H1 (cell line): Measurements from ENCODE around the gene SLC6A6. TPM values are rescaled to one million over a fixed set of nuclear protein-coding genes. Genes with fewer than 3 reads are reported as not detected.

Experiments used
- CTCF ChIA-PET: fragments of 300-600 bp; sonication (Branson Sonifier 250); formaldehyde crosslinking; loops from one replicate; lab custom pipeline; 2021; ENCODE audit not compliant: partially characterized antibody; lab: Charles Lee
- POLR2A ChIA-PET: fragments of 300-600 bp; sonication (Branson Sonifier 250); formaldehyde crosslinking; loops from one replicate; lab custom pipeline; 2021; ENCODE audit warnings: inconsistent platforms; ENCODE audit not compliant: partially characterized antibody; lab: Charles Lee
- DNase-seq, 2 experiments: peaks; one replicate each; pipeline versions ENCODE4 v3.0.0 to v3.0.0-alpha.2; 2010 to 2022; ENCODE audit warnings: low spot score in 2 of 2, low read depth in 1 of 2, mixed read lengths in 1 of 2
- FAIRE-seq: peaks from 2 replicates; lab custom pipeline; 2011; peaks lifted over from hg19 to GRCh38; lab: Jason Lieb, UNC
- H2AFZ ChIP-seq: 2 replicates; pipeline ENCODE4 v1.8.1; 2012; ENCODE audit warnings: low read length, inconsistent platforms
- H2AK5ac ChIP-seq: 2 replicates; pipeline ENCODE4 v1.6.1; 2013; ENCODE audit warnings: low read depth, low read length
- H2BK120ac ChIP-seq: replicated peaks from 2 replicates; pipeline ENCODE3; 2013; ENCODE audit warnings: low read depth, low read length, inconsistent platforms
- H2BK12ac ChIP-seq: 2 replicates; pipeline ENCODE4 v1.6.1; 2013; ENCODE audit warnings: low read depth, low read length
- H2BK15ac ChIP-seq: 2 replicates; pipeline ENCODE4 v1.6.1; 2013; ENCODE audit warnings: low read length
- H2BK20ac ChIP-seq: 2 replicates; pipeline ENCODE4 v1.6.1; 2013; ENCODE audit warnings: low read length
- H2BK5ac ChIP-seq: 2 replicates; pipeline ENCODE4 v1.6.1; 2013; ENCODE audit warnings: low read depth, low read length
- H3K14ac ChIP-seq: 2 replicates; pipeline ENCODE4 v1.6.1; 2013; ENCODE audit warnings: inconsistent platforms; ENCODE audit not compliant: insufficient read length
- H3K18ac ChIP-seq: 2 replicates; pipeline ENCODE4 v1.6.1; 2013; ENCODE audit warnings: low read length; ENCODE audit errors: extremely low read depth
- H3K23ac ChIP-seq: 2 replicates; pipeline ENCODE4 v1.6.1; 2013; ENCODE audit warnings: inconsistent platforms; ENCODE audit not compliant: insufficient read length
- H3K23me2 ChIP-seq: 2 replicates; pipeline ENCODE4 v1.6.1; 2013; ENCODE audit warnings: low read depth, low read length
- H3K27ac ChIP-seq: 2 replicates; pipeline ENCODE4 v1.6.1; 2011; ENCODE audit warnings: low read depth, low read length, inconsistent platforms
- H3K27me3 ChIP-seq, 4 experiments: replicated peaks in 1 of 4; 1 replicate in 1 of 4; 2 replicates in 3 of 4; pipeline versions ENCODE4 v1.6.1 to v1.8.1; 2011 to 2013; ENCODE audit warnings: low read length in 3 of 4, mild to moderate bottlenecking in 3 of 4, inconsistent platforms in 2 of 4, mixed read lengths in 2 of 4, moderate library complexity in 1 of 4; ENCODE audit not compliant: control insufficient read depth in 3 of 4, insufficient read depth in 3 of 4; ENCODE audit errors: extremely low read depth in 1 of 4
- H3K36me3 ChIP-seq, 4 experiments: 2 replicates each; pipeline versions ENCODE4 v1.6.1 to v1.8.1; 2011 to 2013; ENCODE audit warnings: mild to moderate bottlenecking in 4 of 4, low read length in 3 of 4, moderate library complexity in 2 of 4, control low read depth in 1 of 4, inconsistent platforms in 1 of 4; ENCODE audit not compliant: insufficient read depth in 4 of 4, control insufficient read depth in 2 of 4
- H3K4ac ChIP-seq: replicated peaks from 2 replicates; pipeline ENCODE3; 2013; ENCODE audit warnings: low read length, low read depth, mixed read lengths, inconsistent platforms; ENCODE audit not compliant: insufficient read length
- H3K4me1 ChIP-seq, 4 experiments: replicated peaks in 1 of 4; 1 replicate in 1 of 4; 2 replicates in 3 of 4; pipeline versions ENCODE4 v1.6.1 to v1.8.1; 2011 to 2013; ENCODE audit warnings: low read length in 3 of 4, inconsistent platforms in 2 of 4, mixed read lengths in 1 of 4; ENCODE audit not compliant: insufficient read depth in 4 of 4, control insufficient read depth in 3 of 4
- H3K4me2 ChIP-seq, 2 experiments: 2 replicates each; pipeline versions ENCODE4 v1.6.1 to v1.8.1; 2011 to 2013; ENCODE audit warnings: low read depth in 2 of 2, low read length in 2 of 2, control low read depth in 1 of 2, inconsistent platforms in 1 of 2, mild to moderate bottlenecking in 1 of 2; ENCODE audit not compliant: insufficient read depth in 1 of 2
- H3K4me3 ChIP-seq, 4 experiments: fragments of 200-600, 300-600 bp in 1 of 4; sonication (generic), shearing (Covaris generic), sonication (Bioruptor Twin) in 1 of 4; 2 replicates each; pipeline versions ENCODE4 v1.5.1 to v1.8.1; 2011 to 2016; ENCODE audit warnings: low read length in 4 of 4, low read depth in 3 of 4, control low read depth in 2 of 4, inconsistent platforms in 2 of 4, mild to moderate bottlenecking in 2 of 4, mixed read lengths in 1 of 4, moderate library complexity in 1 of 4; ENCODE audit not compliant: insufficient read depth in 2 of 4; ENCODE audit errors: extremely low read depth in 1 of 4
- H3K56ac ChIP-seq: replicated peaks from 2 replicates; pipeline ENCODE3; 2013; ENCODE audit warnings: low read depth, mild to moderate bottlenecking, mixed read lengths, low read length, inconsistent platforms; ENCODE audit not compliant: insufficient read length
- H3K79me1 ChIP-seq: 2 replicates; pipeline ENCODE4 v1.6.1; 2013; ENCODE audit warnings: low read depth, low read length, control low read depth
- H3K79me2 ChIP-seq, 2 experiments: 2 replicates each; pipeline versions ENCODE4 v1.6.1 to v1.8.1; 2012 to 2013; ENCODE audit warnings: low read length in 2 of 2, mild to moderate bottlenecking in 2 of 2, inconsistent platforms in 1 of 2; ENCODE audit not compliant: insufficient read depth in 2 of 2, control insufficient read depth in 1 of 2
- H3K9ac ChIP-seq, 4 experiments: replicated peaks in 1 of 4; 1 replicate in 1 of 4; 2 replicates in 3 of 4; pipeline versions ENCODE4 v1.6.1 to v1.8.1; 2011 to 2013; ENCODE audit warnings: low read depth in 3 of 4, low read length in 3 of 4, control low read depth in 2 of 4, mild to moderate bottlenecking in 2 of 4, moderate library complexity in 2 of 4, inconsistent platforms in 1 of 4; ENCODE audit errors: extremely low read depth in 1 of 4
- H3K9me3 ChIP-seq, 2 experiments: 2 replicates each; pipeline versions ENCODE4 v1.6.1 to v1.8.1; 2012 to 2013; ENCODE audit warnings: mild to moderate bottlenecking in 2 of 2, moderate library complexity in 2 of 2, control low read depth in 1 of 2, inconsistent platforms in 1 of 2, low read depth in 1 of 2, low read length in 1 of 2, mixed read lengths in 1 of 2; ENCODE audit not compliant: insufficient read depth in 2 of 2
- H4K20me1 ChIP-seq, 2 experiments: replicated peaks in 1 of 2; 2 replicates each; pipeline versions ENCODE3 to v1.8.1; 2011 to 2013; ENCODE audit warnings: inconsistent platforms in 2 of 2, low read length in 2 of 2, mild to moderate bottlenecking in 1 of 2; ENCODE audit not compliant: insufficient read depth in 2 of 2, control insufficient read depth in 1 of 2
- H4K5ac ChIP-seq: 2 replicates; pipeline ENCODE4 v1.6.1; 2013; ENCODE audit warnings: low read length, low read depth, mixed read lengths, inconsistent platforms; ENCODE audit not compliant: insufficient read length
- H4K8ac ChIP-seq: 2 replicates; pipeline ENCODE4 v1.8.0; 2013; ENCODE audit warnings: mild to moderate bottlenecking, moderate library complexity, low read length, inconsistent platforms; ENCODE audit not compliant: insufficient read depth; ENCODE audit errors: extremely low read depth
- H4K91ac ChIP-seq: replicated peaks from 2 replicates; pipeline ENCODE3; 2013; ENCODE audit warnings: low read length, mixed read lengths, inconsistent platforms; ENCODE audit not compliant: insufficient read length
- CBX8 ChIP-seq: fragments of 300-800, 300-1000 bp; sonication (generic); IDR thresholded peaks from 2 replicates; pipeline ENCODE4 v1.7.1; 2016; ENCODE audit warnings: low read depth, low read length, borderline replicate concordance
- CTBP2 ChIP-seq: IDR thresholded peaks from 2 replicates; pipeline ENCODE4 v1.7.0; 2011; ENCODE audit warnings: borderline replicate concordance, mild to moderate bottlenecking, moderate library complexity, mixed read lengths, low read length; ENCODE audit not compliant: insufficient read depth, insufficient read length
- CTCF ChIP-seq, 3 experiments: IDR thresholded peaks; 1 replicate in 2 of 3; 2 replicates in 1 of 3; pipeline versions ENCODE4 v1.5.1 to v1.6.1; 2011; ENCODE audit warnings: low read length in 3 of 3, mild to moderate bottlenecking in 3 of 3, inconsistent platforms in 2 of 3, low read depth in 1 of 3, moderate library complexity in 1 of 3; ENCODE audit not compliant: insufficient read depth in 1 of 3; ENCODE audit errors: control extremely low read depth in 1 of 3
- EP300 ChIP-seq, 2 experiments: IDR thresholded peaks; 1 replicate in 1 of 2; 2 replicates in 1 of 2; pipeline ENCODE4 v1.6.1; 2011 to 2012; ENCODE audit warnings: low read depth in 2 of 2, low read length in 2 of 2, mild to moderate bottlenecking in 2 of 2, borderline replicate concordance in 1 of 2, inconsistent platforms in 1 of 2, moderate library complexity in 1 of 2
- RBBP5 ChIP-seq: IDR thresholded peaks from 2 replicates; pipeline ENCODE4 v1.7.1; 2012; ENCODE audit warnings: low read depth, mild to moderate bottlenecking, inconsistent platforms, low read length, moderate library complexity, borderline replicate concordance
- SP4 ChIP-seq: IDR thresholded peaks from 2 replicates; pipeline ENCODE4 v1.6.1; 2012; ENCODE audit warnings: low read length, inconsistent platforms
- WGBS, 2 experiments: shearing (Covaris generic) in 1 of 2; methylation state at CpG; one replicate each; pipeline versions ENCODE4 v1.1.6 to v1.1.7; 2013 to 2015; ENCODE audit warnings: low lambda C conversion rate in 2 of 2, mixed read lengths in 2 of 2, inconsistent platforms in 1 of 2, low coverage in 1 of 2, missing lambda C conversion rate in 1 of 2; ENCODE audit not compliant: insufficient replicate concordance in 2 of 2, insufficient coverage in 1 of 2, insufficient read length in 1 of 2; ENCODE audit errors: extremely low coverage in 1 of 2, missing lambda C conversion rate in 1 of 2; 5-methylcytosine and 5-hydroxymethylcytosine counted together
- polyA plus RNA-seq, 7 experiments: library from polyadenylated mRNA; depleted of rRNA in 3 of 7; stranded (reverse) in 5 of 7; unstranded in 2 of 7; fragments of >200 nt in 5 of 7; fragments of 200-250 nt in 2 of 7; gene quantifications; 1 replicate in 5 of 7; 2 replicates in 1 of 7; 4 replicates in 1 of 7; pipeline versions ENCODE4 v1.2.1 to v1.2.3, GENCODE V29; 2011 to 2013; ENCODE audit warnings: missing spikeins in 2 of 7, mixed read lengths in 2 of 7
- total RNA-seq: library from RNA; stranded (reverse); fragmentation: NEBNext Ultra II Directional; extraction: Animal tissue kit (Norgen Biotek cat#: 25700); gene quantifications from 2 replicates; pipeline ENCODE4 v1.2.1, GENCODE V29; 2021

SLC6A6 gene
- total and polyA plus RNA-seq, 2 of the 8 experiments (the other 6 are each of a cell fraction or from before 2014, with no cell fraction given) = 66.2 to 144 TPM

- CTCF ChIA-PET = interaction anchor here (1.0 to 9.5 kb wide), 9 partner anchors 8 to 314 kb away, joined by 3 to 103 read pairs (median 6); no protein-coding TSS in a partner anchor
- DNase-seq = no peak
- 83% methylated on average over 20 of the region's 22 CpGs; no CpG with 5 or more reads in 1 of the 2 experiments for WGBS, 2 experiments
- TF ChIP-seq EP300 (IDR thresholded peaks at IDR 0.05; ENCODE audit: borderline replicate concordance in 1 of 2, low read depth in 2 of 2, low read length in 2 of 2) (no peak), CTCF (IDR thresholded peaks at IDR 0.05; ENCODE audit: control extremely low read depth in 1 of 3, insufficient read depth in 1 of 3, low read depth in 1 of 3, low read length in 3 of 3) (no peak), CTBP2 (no peak), CBX8 (no peak), RBBP5 (no peak), SP4 (no peak)
Measured at GRCh38 chr3:14517601-14518431, 115.4 kb downstream of the SLC6A6 start.

More at GRCh38 chr3:14517601-14518431, 115.4 kb downstream of the SLC6A6 start:
- Histone ChIP-seq H2AK5ac (no peak overlapping the region), H3K23me2 (no peaks in the 10 kb centered on the region), H2BK5ac (no peak overlapping the region), H3K18ac (no peak overlapping the region), H3K4ac (no peak overlapping the region), H2BK12ac (no peak overlapping the region), H4K5ac (no peak overlapping the region), H3K27me3 (no peaks in the 10 kb centered on the region), H2BK20ac (no peak overlapping the region), H3K79me2 (no peaks in the 10 kb centered on the region), H4K91ac (no peak overlapping the region), H3K4me2 (no peak overlapping the region), H2BK15ac (no peak overlapping the region), H3K36me3 (no peaks in the 10 kb centered on the region), H3K4me3 (no peak overlapping the region), H3K9ac (no peak overlapping the region), H3K14ac (no peak overlapping the region), H2AFZ (no peak overlapping the region), H4K8ac (no peak overlapping the region), H3K27ac (no peak overlapping the region), H3K4me1 (peaks cover 0 to 6% (median 3%) of the 10 kb centered on the region in 4 experiments; a peak in 4 of 7 replicates), H3K23ac (no peak overlapping the region), H4K20me1 (no peaks in the 10 kb centered on the region), H3K56ac (no peak overlapping the region), H2BK120ac (no peak overlapping the region), H3K9me3 (no peaks in the 10 kb centered on the region), H3K79me1 (no peaks in the 10 kb centered on the region)
- no peak for FAIRE-seq
- POLR2A ChIA-PET = interaction anchor here (1.3 kb wide), 1 partner anchor 9 kb away, joined by 3 read pairs; no protein-coding TSS in a partner anchor
